Activated T-cell treated with anti-CD3 and anti-CD28 coated beads, Interleukin-2, amount 50 U/mL, for 4 hours (primary cell): ENCODE data around the gene ANKRD24. TPM values are rescaled to one million over a fixed set of nuclear protein-coding genes. Genes with fewer than 3 reads are reported as not detected.
"Not testable (repeated sequence)": the region's sequence is repeated elsewhere in the genome, so short reads cannot be mapped to it uniquely, and the experiment has no call there.

Experiments used
- ATAC-seq, 2 donors: fragments of 200-7000 bp; cut with Tn5 transposase; one replicate each; pipeline ENCODE4 v1.10.0; 2021
- DNase-seq: peaks from one replicate; pipeline ENCODE4 v3.0.0-alpha.2; 2020
- H3K27me3 Mint-ChIP-seq: one replicate; pipeline ENCODE4 v1.8.0; 2021; ENCODE audit warnings: low read depth, mixed read lengths
- H3K36me3 Mint-ChIP-seq: one replicate; pipeline ENCODE4 v1.8.0; 2022; ENCODE audit warnings: mixed read lengths; ENCODE audit not compliant: insufficient read depth
- H3K4me1 Mint-ChIP-seq: one replicate; pipeline ENCODE4 v1.8.0; 2021; ENCODE audit warnings: low read depth, mixed read lengths
- H3K4me3 Mint-ChIP-seq: one replicate; pipeline ENCODE4 v1.8.0; 2021; ENCODE audit warnings: mild to moderate bottlenecking, moderate library complexity, mixed read lengths
- H3K9me3 Mint-ChIP-seq: one replicate; pipeline ENCODE4 v1.8.0; 2021; ENCODE audit warnings: mixed read lengths
- total RNA-seq, 3 donors: library from RNA; stranded (reverse); gene quantifications; one replicate each; pipeline ENCODE4 v1.2.1, GENCODE V29; 2021

Gene ANKRD24
- total RNA-seq, 3 donors from 2014 or later: 0.25 to 0.71 (median 0.26) TPM

- Mint-ChIP-seq H3K9me3 (no peaks in the 10 kb centered on the region), H3K4me3 (peak overlapping the region; percentile 37), H3K27me3 (peaks cover 2% of the 10 kb centered on the region), H3K36me3 (peaks cover 6% of the 10 kb centered on the region), H3K4me1 (peaks cover 34% of the 10 kb centered on the region)
- no peak for ATAC-seq
- no peak for DNase-seq
Observed at GRCh38 chr19:4183967-4184717, 1.7 kb downstream of the ANKRD24 start.

- no peak overlapping the region for H3K4me3 Mint-ChIP-seq
- ATAC-seq: no peak
- H3K36me3 Mint-ChIP-seq: peaks cover under 1% of the 10 kb centered on the region
Observed at GRCh38 chr19:4184718-4185352, 2.3 kb downstream of the ANKRD24 start.

GRCh38 chr19:4185413-4186086 lies 3.1 kb downstream of the ANKRD24 start:
- H3K27me3 Mint-ChIP-seq: peaks cover 2% of the 10 kb centered on the region
- DNase-seq (no peak), ATAC-seq (no peak)
- H3K9me3 Mint-ChIP-seq: no peaks in the 10 kb centered on the region
- H3K36me3 Mint-ChIP-seq: no peaks in the 10 kb centered on the region
- no peak overlapping the region for H3K4me3 Mint-ChIP-seq
- peaks cover 21% of the 10 kb centered on the region for H3K4me1 Mint-ChIP-seq

More at GRCh38 chr19:4184718-4185352, 2.3 kb downstream of the ANKRD24 start:
- no peaks in the 10 kb centered on the region for H3K9me3 Mint-ChIP-seq
- H3K27me3 Mint-ChIP-seq: peaks cover 2% of the 10 kb centered on the region
- H3K4me1 Mint-ChIP-seq: peaks cover 27% of the 10 kb centered on the region
- DNase-seq: no peak

GRCh38 chr19:4186087-4186993 lies 3.9 kb downstream of the ANKRD24 start:
- no peaks in the 10 kb centered on the region for H3K36me3 Mint-ChIP-seq
- no peak overlapping the region for H3K4me3 Mint-ChIP-seq
- ATAC-seq: peak; percentile 51 to 57
- peaks cover 14% of the 10 kb centered on the region for H3K4me1 Mint-ChIP-seq
- peak; percentile 77 for DNase-seq
- no peaks in the 10 kb centered on the region for H3K9me3 Mint-ChIP-seq
- peaks cover 4% of the 10 kb centered on the region for H3K27me3 Mint-ChIP-seq

- H3K36me3 Mint-ChIP-seq: no peaks in the 10 kb centered on the region
- H3K9me3 Mint-ChIP-seq: no peaks in the 10 kb centered on the region
- H3K4me1 Mint-ChIP-seq: peaks cover 6% of the 10 kb centered on the region
- peaks cover 4% of the 10 kb centered on the region for H3K27me3 Mint-ChIP-seq
- no peak for ATAC-seq
- H3K4me3 Mint-ChIP-seq: no peak overlapping the region
- DNase-seq: no peak
Observed at GRCh38 chr19:4187313-4188122, 5.0 kb downstream of the ANKRD24 start.

GRCh38 chr19:4189641-4190040 lies 7.2 kb downstream of the ANKRD24 start:
- no peak for ATAC-seq
- no peak for DNase-seq
- Mint-ChIP-seq H3K36me3 (no peaks in the 10 kb centered on the region), H3K27me3 (peaks cover 18% of the 10 kb centered on the region), H3K4me1 (peaks cover 1% of the 10 kb centered on the region), H3K9me3 (no peaks in the 10 kb centered on the region), H3K4me3 (no peak overlapping the region)

- H3K36me3 Mint-ChIP-seq, H3K9me3 Mint-ChIP-seq, H3K4me3 Mint-ChIP-seq, ATAC-seq, DNase-seq, H3K4me1 Mint-ChIP-seq: not testable (repeated sequence)
- peaks cover 45% of the 10 kb centered on the region for H3K27me3 Mint-ChIP-seq
Observed at GRCh38 chr19:4192537-4192936, 10.0 kb downstream of the ANKRD24 start.

- H3K4me1 Mint-ChIP-seq: peaks cover 10% of the 10 kb centered on the region
- H3K27me3 Mint-ChIP-seq: peaks cover 55% of the 10 kb centered on the region
- H3K4me3 Mint-ChIP-seq: no peak overlapping the region
- ATAC-seq (no peak), DNase-seq (no peak)
- no peaks in the 10 kb centered on the region for H3K36me3 Mint-ChIP-seq
- H3K9me3 Mint-ChIP-seq: no peaks in the 10 kb centered on the region
Observed at GRCh38 chr19:4194353-4194752, 11.9 kb downstream of the ANKRD24 start.

- Mint-ChIP-seq H3K27me3 (peaks cover 54% of the 10 kb centered on the region), H3K4me1 (peaks cover 10% of the 10 kb centered on the region), H3K9me3 (no peaks in the 10 kb centered on the region), H3K36me3 (no peaks in the 10 kb centered on the region), H3K4me3 (no peak overlapping the region)
- ATAC-seq: no peak
- no peak for DNase-seq
Observed at GRCh38 chr19:4196009-4196408, 13.5 kb downstream of the ANKRD24 start.

GRCh38 chr19:4196587-4197148 lies 14.2 kb downstream of the ANKRD24 start:
- DNase-seq (no peak), ATAC-seq (no peak)
- Mint-ChIP-seq H3K4me3 (no peak overlapping the region), H3K4me1 (peaks cover 10% of the 10 kb centered on the region), H3K27me3 (peaks cover 54% of the 10 kb centered on the region), H3K9me3 (no peaks in the 10 kb centered on the region), H3K36me3 (no peaks in the 10 kb centered on the region)

- DNase-seq: no peak
- Mint-ChIP-seq H3K9me3 (no peaks in the 10 kb centered on the region), H3K27me3 (peaks cover 54% of the 10 kb centered on the region), H3K4me3 (no peak overlapping the region), H3K4me1 (peaks cover 10% of the 10 kb centered on the region), H3K36me3 (no peaks in the 10 kb centered on the region)
- no peak for ATAC-seq
Observed at GRCh38 chr19:4197228-4197624, 14.7 kb downstream of the ANKRD24 start.

- DNase-seq: no peak
- H3K27me3 Mint-ChIP-seq: peaks cover 54% of the 10 kb centered on the region
- ATAC-seq: no peak
- no peaks in the 10 kb centered on the region for H3K36me3 Mint-ChIP-seq
- H3K4me3 Mint-ChIP-seq: no peak overlapping the region
- H3K9me3 Mint-ChIP-seq: no peaks in the 10 kb centered on the region
- H3K4me1 Mint-ChIP-seq: peaks cover 10% of the 10 kb centered on the region
Observed at GRCh38 chr19:4197625-4198466, 15.4 kb downstream of the ANKRD24 start.
